ENCODE results near the gene CASKIN2.

The CASKIN2 gene

DNA sequence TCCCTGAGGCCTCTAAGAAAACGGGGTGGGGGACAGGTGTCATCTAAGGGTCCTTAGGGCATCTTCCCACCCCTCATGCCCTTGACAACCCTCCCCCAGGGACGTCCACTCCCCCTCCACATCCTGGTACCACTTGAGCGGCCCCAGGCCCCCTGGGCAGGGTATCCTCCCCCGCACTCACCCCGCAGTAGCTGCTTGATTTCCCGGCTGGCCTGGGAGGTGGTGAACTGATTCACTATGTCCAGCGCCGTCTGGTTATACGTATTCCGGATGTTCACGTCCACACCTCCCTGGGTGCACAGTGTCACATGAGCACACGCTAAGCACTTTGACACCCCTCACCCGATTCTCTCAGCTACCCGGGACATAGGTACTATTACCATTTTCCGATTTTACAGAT lies 9.7 kb downstream of the CASKIN2 start:
- no peaks in the 10 kb centered on the region for H3K27me3 ChIP-seq (replicated peaks; ENCODE audit: insufficient read depth, low read length)
- H3K9ac ChIP-seq (ENCODE audit: low read length), result no peak overlapping the region
- no peaks in the 10 kb centered on the region for H3K79me2 ChIP-seq (ENCODE audit: low read length)
- TF ChIP-seq EZH2 (optimal IDR thresholded peaks at IDR 0.05; ENCODE audit: low read depth, low read length) (no peak), EZH2phosphoT487 (IDR thresholded peaks at IDR 0.05; ENCODE audit: low read length) (no peak), CTCF (IDR thresholded peaks at IDR 0.05; ENCODE audit: low read length) (no peak)
- H3K9me2 ChIP-seq (replicated peaks; ENCODE audit: insufficient read depth, low read length), result no peaks in the 10 kb centered on the region
- H3K4me2 ChIP-seq (ENCODE audit: low read depth, low read length), result no peak overlapping the region
- no peaks in the 10 kb centered on the region for H3F3A ChIP-seq (ENCODE audit: insufficient read depth, low read length)
- DNase-seq, result no peak
- H3K27ac ChIP-seq (ENCODE audit: low read length), result no peak overlapping the region
- H2AFZ ChIP-seq (ENCODE audit: low read length), result no peak overlapping the region
- H3K36me3 ChIP-seq (replicated peaks; ENCODE audit: insufficient read depth, low read length), result no peaks in the 10 kb centered on the region
- H3K4me1 ChIP-seq (ENCODE audit: low read length), result no peaks in the 10 kb centered on the region
- H3K9me3 ChIP-seq (replicated peaks; ENCODE audit: insufficient read depth, low read length), result no peaks in the 10 kb centered on the region
- H3K4me3 ChIP-seq (ENCODE audit: low read length), result no peak overlapping the region
- no peaks in the 10 kb centered on the region for H4K20me1 ChIP-seq (ENCODE audit: insufficient read depth, low read length)

DNA sequence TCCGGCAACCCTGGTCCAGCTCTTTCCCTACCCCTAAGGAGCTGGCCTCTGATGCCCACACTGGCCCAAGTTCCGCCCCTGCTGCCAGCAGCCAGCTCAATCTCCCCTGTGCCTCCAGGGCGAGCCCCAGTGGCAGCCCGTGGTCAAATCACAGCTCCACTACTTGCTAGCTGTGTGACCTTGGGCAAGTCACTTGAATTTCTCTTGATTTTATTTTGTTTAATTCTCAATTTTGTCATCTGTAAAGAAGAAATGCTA lies 10.3 kb downstream of the CASKIN2 start:
- H3K36me3 ChIP-seq (replicated peaks; ENCODE audit: insufficient read depth, low read length), result no peaks in the 10 kb centered on the region
- TF ChIP-seq EZH2 (optimal IDR thresholded peaks at IDR 0.05; ENCODE audit: low read depth, low read length), result no peak
- no peak for TF ChIP-seq EZH2phosphoT487 (IDR thresholded peaks at IDR 0.05; ENCODE audit: low read length)
- TF ChIP-seq CTCF (IDR thresholded peaks at IDR 0.05; ENCODE audit: low read length), result no peak

DNA sequence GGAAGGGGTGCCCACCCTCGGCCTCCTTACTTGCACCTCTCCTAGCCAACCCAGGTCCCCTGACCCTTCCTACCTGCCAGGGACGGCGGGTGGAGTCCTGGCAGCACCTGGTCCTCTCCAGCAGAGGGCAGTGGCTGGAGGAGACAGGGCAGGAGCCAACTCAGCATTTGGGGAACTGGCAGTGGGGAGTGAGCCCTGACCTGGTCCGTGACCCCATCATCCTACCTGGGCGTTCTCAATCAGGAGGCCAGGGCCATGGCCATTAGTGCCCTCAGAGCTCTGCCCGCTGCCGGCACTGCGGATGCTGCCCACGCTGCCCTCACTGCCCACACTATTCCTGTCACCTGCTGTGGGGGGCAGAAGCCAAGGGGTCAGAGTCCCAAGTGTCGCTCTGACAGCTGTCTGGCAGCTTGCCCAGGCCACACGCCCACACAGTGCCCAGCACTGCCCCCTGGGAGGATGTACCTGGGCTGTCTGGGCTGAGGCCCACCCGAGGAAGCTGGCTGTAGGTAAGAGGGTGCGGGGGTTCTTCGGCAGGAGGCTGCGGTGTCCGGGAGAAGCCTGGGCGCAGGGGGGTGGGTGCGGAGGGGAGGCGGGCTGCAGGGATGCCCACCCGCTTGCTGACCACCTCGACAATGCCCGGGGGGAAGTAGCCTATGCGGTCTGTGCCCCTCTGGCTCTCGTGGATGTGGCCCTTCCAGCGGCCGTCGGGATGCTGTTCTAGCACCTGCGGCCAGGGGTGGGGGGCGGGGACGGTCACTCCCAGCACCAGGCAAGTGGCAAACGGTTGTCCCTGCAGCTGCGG lies 10.8 kb downstream of the CASKIN2 start:
- Histone ChIP-seq H3K4me1 (ENCODE audit: low read length) (no peaks in the 10 kb centered on the region), H3K9ac (ENCODE audit: low read length) (no peak overlapping the region), H3F3A (ENCODE audit: insufficient read depth, low read length) (no peaks in the 10 kb centered on the region), H3K4me2 (ENCODE audit: low read depth, low read length) (no peak overlapping the region), H3K27ac (ENCODE audit: low read length) (no peak overlapping the region), H3K9me2 (replicated peaks; ENCODE audit: insufficient read depth, low read length) (no peaks in the 10 kb centered on the region), H3K27me3 (replicated peaks; ENCODE audit: insufficient read depth, low read length) (no peaks in the 10 kb centered on the region), H3K9me3 (replicated peaks; ENCODE audit: insufficient read depth, low read length) (no peaks in the 10 kb centered on the region), H3K4me3 (ENCODE audit: low read length) (no peak overlapping the region), H3K79me2 (ENCODE audit: low read length) (no peaks in the 10 kb centered on the region), H3K36me3 (replicated peaks; ENCODE audit: insufficient read depth, low read length) (no peaks in the 10 kb centered on the region), H4K20me1 (ENCODE audit: insufficient read depth, low read length) (no peaks in the 10 kb centered on the region), H2AFZ (ENCODE audit: low read length) (no peak overlapping the region)
- TF ChIP-seq EZH2 (optimal IDR thresholded peaks at IDR 0.05; ENCODE audit: low read depth, low read length), result no peak
- peak; percentile 67 for TF ChIP-seq CTCF (IDR thresholded peaks at IDR 0.05; ENCODE audit: low read length)
- no peak for TF ChIP-seq EZH2phosphoT487 (IDR thresholded peaks at IDR 0.05; ENCODE audit: low read length)
- DNase-seq, result peak; percentile 46

More for the DNA sequence above, 10.3 kb downstream of the CASKIN2 start:
- Histone ChIP-seq H3K4me1 (ENCODE audit: low read length) (no peaks in the 10 kb centered on the region), H3K27me3 (replicated peaks; ENCODE audit: insufficient read depth, low read length) (no peaks in the 10 kb centered on the region), H3K27ac (ENCODE audit: low read length) (no peak overlapping the region), H4K20me1 (ENCODE audit: insufficient read depth, low read length) (no peaks in the 10 kb centered on the region), H2AFZ (ENCODE audit: low read length) (no peak overlapping the region), H3K4me3 (ENCODE audit: low read length) (no peak overlapping the region), H3F3A (ENCODE audit: insufficient read depth, low read length) (no peaks in the 10 kb centered on the region), H3K9me3 (replicated peaks; ENCODE audit: insufficient read depth, low read length) (no peaks in the 10 kb centered on the region), H3K79me2 (ENCODE audit: low read length) (no peaks in the 10 kb centered on the region), H3K9me2 (replicated peaks; ENCODE audit: insufficient read depth, low read length) (no peaks in the 10 kb centered on the region), H3K4me2 (ENCODE audit: low read depth, low read length) (no peak overlapping the region), H3K9ac (ENCODE audit: low read length) (no peak overlapping the region)
- DNase-seq, result no peak

All from MM.1S (cell line).